ENCODE measurements around the gene GLB1L2.
"Not testable (repeated sequence)": the region's sequence is repeated elsewhere in the genome, so short reads cannot be mapped to it uniquely, and the experiment has no call there.

Gene GLB1L2, protein sequence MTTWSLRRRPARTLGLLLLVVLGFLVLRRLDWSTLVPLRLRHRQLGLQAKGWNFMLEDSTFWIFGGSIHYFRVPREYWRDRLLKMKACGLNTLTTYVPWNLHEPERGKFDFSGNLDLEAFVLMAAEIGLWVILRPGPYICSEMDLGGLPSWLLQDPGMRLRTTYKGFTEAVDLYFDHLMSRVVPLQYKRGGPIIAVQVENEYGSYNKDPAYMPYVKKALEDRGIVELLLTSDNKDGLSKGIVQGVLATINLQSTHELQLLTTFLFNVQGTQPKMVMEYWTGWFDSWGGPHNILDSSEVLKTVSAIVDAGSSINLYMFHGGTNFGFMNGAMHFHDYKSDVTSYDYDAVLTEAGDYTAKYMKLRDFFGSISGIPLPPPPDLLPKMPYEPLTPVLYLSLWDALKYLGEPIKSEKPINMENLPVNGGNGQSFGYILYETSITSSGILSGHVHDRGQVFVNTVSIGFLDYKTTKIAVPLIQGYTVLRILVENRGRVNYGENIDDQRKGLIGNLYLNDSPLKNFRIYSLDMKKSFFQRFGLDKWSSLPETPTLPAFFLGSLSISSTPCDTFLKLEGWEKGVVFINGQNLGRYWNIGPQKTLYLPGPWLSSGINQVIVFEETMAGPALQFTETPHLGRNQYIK

DNA sequence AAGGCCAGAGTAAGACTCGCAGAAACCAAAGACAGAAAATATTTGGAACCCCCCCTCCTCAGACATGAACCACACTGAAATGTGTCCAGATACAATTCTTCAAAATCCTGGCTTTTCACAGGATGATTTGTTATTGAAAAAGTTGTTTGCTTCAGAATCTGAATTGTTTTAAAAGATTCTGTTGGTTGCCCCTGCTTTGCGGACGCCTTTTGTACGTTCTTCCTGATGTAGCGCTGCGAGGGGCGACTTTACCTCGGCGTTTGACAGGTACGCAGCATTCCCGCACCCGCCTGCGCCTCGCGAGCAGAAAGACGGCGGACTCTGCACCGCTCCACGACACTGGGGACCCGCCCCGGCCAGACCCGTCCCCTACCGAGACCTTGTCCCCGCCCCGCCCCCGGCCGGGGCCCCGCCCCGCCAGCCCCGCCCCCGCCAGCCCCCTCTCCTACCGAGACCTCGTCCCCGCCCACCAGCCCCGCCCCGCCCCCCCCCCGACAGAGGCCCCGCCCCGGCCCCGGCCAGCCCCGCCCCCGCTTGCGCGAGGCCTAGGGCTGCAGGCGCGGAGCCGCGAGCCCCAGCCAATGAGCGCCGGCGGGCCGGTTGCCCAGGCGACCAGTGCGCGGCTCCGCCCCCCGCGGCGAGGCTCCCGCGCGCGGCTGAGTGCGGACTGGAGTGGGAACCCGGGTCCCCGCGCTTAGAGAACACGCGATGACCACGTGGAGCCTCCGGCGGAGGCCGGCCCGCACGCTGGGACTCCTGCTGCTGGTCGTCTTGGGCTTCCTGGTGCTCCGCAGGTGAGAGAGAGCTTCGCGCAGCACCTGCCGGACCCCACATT lies at the start of gene GLB1L2:
GLB1L2 (plus strand) TSS at position 635 of the 835 bp plus-strand sequence; CDS start at position 709, 74 bp downstream.
- peak; percentile 88 for DNase-seq

DNA sequence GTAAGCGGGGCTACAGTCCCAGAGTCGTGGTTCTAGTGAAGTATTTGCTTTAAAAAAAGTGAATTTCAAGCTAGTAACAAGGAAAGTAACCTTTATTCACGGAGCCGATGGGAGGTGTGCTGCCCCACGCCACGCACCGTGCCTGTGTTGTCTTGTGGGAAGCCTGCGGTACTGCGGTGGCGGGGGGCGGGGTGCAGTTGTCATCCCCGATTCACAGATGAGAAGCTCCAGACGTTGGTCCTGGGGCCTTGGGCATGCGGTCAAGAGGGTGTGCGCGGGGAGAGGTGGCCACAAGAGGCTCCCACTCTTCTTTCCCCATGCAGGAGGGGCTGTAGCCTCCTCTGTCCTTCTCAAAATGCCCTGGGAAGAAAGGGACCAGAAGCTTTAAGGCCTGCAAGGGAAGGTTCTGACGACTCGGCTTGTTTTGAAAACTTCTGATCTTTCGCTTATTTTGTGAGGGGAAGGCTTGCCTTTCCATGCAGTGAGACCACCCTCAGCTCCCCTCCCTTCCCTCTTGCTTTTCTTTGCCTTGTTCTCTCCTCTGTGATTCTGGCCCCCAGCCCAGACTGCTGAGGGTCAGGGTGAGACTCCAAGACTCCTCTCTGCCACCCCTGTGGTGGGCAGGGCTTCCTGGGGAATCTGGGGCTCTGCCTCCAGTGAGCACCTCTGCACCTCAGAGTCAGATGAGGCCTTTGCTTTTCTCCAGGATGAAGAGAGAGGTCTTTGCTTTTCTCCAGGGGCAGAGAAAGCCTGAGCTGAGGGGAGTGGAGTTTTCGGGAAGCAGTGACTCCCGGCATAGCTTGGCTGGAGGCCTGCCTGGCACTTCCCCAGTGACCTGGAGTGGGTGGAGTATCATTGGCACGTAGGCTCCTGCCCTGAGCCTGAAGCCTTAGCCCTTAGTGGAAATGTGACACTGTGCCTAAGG lies 49.4 kb upstream of the GLB1L2 start:
- no peak for DNase-seq

DNA sequence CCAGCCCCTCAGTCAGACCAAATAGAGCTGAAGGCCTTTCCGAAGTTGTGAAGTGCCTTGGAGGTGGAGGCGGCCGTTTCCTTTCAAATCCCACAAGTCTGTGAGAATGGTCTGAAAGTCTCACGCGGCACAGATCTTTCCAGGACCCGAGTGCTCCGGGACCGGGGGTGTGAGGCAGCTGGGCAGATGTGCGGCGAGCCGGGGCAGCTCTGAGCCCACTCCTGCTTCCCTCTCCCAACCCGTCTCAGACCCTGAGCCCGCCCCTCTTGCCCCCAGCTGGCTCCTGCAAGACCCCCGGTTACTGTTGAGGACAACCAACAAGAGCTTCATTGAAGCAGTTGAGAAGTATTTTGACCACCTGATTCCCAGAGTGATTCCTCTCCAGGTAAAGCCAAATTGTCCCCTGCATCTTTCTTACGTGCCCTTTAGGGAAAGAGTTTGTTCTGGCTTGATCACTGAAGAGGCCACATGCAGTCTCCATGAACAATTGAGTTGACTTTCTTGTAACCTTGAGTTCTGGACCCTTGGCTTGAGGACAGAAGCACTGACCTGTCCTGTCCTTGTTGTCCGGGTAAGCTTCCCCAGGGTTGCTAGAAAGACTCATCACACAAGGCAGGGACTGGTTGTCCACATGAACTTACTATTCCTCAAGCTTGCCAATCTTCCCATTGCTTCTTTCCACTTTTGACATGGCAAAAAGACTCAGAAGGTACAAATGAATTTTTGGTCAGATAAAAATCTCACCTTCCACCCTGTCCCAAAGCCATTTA lies 48.1 kb upstream of the GLB1L2 start:
- DNase-seq = no peak

DNA sequence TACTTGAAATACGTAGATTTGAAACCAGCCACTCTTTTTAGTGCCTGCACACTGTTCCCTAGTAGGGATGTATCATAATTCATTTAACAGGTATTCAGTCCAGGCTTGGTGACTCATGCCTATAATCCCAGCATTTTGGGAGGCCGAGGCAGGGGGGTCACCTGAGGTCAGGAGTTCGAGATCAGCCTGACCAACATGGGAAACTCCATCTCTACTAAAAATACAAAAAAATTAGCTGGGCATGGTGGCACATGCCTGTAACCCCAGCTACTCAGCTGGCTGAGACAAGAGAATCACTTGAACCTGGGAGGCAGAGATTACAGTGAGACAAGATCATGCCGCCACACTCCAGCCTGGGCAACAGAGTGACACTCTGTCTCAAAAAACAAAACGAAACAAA lies 47.4 kb upstream of the GLB1L2 start:
- not testable (repeated sequence) for DNase-seq

DNA sequence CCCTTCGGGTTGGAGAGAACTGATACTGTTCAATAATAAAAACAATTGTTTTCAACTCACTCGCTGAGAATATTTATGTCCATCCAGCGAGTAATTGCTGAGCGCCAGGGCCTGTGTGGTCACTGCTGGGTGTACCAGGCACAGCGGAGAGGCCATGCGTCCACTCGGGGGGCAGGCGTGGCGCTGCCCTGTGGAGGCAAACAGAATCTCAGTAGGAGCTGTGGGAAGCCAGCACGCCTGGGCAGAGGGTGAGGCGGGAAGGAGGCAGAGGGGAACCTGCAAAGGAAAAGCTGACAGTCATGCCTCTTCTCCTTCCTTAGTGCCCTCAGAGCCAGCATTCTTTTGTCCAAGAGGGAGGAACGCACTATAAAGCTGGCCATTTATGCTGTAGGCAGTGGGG lies 44.2 kb upstream of the GLB1L2 start:
- no peak for DNase-seq

DNA sequence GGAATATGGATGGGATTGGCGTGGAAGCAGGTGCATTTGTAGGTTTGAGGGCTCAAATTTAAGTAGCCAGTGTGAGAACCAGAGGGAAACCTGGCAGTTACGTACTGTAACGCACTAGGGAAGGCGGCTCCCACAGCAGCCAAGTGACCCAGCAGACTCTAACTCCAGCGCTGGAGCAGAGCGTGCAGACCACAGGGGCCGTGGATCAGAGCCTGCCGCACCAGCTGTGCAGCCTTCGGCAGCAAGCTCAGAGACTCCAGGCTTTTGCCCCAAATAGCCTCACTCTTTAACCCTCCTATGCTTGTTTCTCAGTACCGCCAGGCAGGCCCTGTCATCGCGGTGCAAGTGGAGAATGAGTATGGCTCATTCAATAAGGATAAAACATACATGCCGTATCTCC lies 43.3 kb upstream of the GLB1L2 start:
- DNase-seq = no peak

DNA sequence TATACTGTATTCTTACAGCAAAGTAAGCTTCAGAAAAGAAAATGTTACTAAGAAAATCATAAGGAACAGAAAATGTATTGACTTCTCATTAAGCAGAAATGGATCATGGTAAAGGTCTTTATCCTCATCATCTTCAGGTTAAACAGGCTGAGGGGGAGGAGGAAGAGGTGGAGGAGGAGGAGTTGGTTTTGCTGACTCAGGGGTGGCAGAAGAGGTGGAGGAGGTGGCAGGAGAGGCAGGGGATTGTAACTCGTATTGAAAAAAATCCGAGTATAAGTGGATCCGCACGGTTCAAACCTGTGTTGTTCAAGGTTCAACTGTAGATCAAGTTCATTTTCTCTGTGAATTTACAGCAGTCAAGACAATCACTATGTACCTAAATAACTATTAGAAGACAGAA lies 42.6 kb upstream of the GLB1L2 start:
- no peak for DNase-seq

DNA sequence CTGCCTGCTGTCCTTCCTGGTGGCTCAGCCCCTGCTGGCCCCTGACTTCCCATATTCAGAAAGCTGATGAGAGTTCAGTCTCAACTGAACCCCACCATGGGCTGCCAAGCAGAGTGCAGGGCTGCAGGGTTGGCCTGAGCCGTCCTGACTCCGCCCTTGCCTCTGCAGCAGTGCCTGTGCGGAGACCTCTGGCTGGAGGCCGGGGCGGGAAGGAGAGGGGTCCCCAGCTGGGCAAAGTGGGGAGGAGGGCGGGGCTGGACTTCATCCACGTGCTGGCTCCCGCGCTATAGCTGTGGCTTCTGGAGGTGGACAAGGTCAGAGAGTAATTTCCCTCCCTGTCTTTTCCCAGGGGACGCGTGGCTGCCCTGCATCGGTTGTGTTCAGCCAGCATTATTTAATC lies 42.0 kb upstream of the GLB1L2 start:
- DNase-seq = no peak

DNA sequence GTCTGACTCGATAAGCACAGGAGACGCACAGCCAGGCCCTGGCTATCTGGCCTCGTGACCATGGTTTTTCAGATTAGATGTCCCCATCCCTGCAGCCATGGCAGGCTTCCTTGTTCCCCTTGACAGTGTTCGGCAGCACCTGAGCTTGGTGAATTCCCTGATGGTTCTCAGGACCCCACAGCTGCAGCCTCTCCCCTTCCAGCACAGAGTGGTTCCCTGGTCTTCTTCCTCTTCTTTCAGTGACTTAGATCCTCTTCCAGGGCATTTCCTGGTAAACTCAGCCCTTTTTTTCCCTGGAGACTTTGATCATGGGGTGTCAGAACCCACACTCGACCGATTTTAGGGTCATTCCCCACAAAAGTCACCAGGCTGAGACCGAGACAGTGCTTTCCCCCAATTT lies 41.1 kb upstream of the GLB1L2 start:
- DNase-seq = no peak

DNA sequence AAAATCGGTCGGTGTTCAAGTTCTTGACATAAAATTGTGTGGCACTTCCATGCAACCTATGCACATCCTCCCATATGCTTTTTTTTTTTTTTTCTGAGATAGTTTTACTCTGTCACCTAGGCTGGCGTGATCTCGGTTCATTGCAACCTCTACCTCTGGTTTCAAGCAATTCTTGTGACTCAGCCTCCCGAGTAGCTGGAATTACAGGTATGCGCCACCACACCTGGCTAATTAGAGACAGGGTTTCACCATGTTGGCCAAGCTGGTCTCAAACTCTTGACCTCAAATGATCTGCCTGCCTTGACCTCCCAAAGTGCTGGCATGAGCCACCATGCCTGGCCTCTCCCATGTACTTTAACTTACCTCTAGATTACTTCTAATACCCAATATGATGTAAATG lies 40.6 kb upstream of the GLB1L2 start:
- DNase-seq = no peak

DNA sequence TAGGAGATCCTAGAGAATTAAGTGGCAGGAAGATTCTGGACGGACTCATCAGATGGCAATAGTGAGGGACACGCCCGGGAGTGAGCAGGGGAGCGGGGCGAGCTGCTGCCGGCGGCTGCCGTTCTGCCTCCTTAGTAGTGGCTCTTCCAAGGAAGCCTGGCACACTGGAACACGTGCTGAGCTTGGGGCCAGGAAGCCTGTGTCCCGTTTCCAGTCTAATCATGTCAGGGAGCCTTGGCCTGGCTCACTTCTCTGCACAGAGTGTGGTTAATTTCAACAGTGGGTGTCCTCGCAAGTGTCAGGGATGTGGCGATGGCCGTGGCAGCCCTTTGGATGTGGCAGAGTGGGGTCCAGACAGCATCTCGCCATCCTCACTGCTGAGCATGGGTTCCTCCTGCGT lies 39.1 kb upstream of the GLB1L2 start:
- DNase-seq = no peak

DNA sequence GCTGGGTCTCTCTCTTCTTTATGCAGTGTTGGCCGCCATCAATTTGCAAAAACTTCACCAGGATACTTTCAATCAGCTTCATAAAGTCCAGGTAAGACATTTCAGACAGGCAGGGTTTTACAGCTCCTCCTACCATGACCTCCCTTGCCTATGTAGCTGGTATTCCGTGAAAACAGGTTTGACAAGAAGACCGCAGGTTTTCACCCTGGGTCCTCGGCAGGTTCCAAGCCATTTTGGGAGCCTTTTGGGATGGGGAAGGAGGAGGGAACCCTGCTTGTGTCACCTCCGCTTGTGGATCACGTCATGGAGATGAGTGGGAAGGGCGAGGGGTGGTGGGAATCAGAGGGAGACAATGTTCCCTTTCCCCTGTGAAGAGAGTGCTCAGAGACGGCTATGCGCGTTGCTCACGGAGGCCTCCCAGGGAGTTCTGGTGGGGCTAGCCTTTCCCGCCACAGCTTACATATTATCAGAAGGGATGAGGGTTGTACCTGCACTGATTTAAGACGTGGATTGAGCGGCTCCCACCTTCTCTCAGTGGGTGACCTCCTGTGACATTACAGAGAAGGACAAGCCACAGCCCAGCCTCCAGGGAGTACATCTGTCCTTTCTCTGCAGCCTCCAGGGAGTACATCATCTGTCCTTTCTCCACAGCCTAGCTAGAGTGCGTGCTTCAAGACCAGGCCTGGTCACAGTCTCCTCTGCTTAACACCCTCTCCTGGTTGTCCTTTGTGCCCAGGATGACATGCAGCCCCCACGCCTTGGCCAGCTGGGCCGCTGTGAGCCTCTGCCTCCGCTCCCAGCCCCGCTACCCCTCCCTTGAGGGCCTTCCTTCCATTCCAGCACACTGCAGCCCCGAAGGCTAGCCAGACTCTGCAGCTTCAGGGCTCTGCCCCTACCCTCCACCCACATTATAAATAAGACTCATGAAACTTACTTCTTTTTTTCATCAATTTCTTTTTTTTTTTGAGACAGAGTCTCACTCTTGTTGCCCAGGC lies 38.4 kb upstream of the GLB1L2 start:
- no peak for DNase-seq

DNA sequence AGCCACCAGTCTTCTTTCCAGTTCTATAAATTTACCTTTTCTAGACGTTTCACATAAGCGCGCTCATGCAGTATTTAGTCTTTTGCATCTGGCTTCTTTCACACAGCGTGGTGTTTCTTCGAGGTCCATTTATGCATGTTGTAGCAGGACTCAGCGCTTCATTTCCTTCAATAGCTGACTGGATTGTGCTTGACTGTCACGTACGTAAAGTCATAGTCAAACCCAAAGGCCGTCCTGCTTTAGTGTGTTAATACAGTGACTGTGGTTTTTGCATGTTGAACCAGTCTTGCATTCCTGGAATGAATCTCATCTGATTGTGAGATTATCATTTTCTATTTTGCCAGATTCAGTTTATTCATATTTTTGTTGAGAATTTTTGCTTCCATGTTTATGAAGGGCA lies 37.1 kb upstream of the GLB1L2 start:
- no peak for DNase-seq

DNA sequence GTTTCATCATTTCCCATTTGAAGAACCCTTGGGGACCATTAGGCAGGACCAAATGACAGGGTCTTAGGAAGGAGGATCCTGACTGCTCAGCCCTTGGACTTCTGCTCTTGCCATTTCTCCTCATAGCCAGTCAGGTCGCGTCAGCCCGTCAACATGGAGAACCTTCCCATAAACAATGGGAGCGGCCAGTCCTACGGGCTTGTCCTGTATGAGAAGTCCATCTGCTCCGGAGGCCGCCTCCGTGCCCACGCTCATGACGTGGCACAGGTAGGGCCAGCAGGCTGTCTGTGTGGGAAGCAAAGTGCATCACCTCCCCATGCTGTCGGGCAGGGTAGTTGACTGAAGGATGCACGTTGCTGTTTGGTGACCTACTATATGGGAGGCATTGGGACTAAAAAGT lies 19.6 kb upstream of the GLB1L2 start:
- DNase-seq = no peak

DNA sequence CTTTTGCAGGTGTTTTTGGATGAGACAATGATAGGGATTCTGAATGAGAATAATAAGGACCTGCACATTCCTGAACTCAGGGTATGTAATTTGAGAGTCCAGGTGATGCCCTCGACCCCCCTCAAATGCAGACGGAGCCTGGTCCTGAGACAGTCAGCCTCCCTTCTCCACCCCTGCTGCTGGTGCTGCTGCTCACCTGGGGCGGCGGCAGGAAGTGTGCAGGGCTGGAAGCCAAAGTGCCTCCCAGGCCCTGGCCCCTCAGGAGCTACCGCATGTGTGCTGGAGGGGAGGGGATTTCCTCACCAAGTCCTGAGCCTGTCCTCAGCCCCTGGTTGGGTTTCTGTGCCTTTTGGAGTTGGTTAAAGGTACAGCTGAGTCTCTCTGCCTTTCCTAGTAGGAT lies 19.0 kb upstream of the GLB1L2 start:
- no peak for DNase-seq

DNA sequence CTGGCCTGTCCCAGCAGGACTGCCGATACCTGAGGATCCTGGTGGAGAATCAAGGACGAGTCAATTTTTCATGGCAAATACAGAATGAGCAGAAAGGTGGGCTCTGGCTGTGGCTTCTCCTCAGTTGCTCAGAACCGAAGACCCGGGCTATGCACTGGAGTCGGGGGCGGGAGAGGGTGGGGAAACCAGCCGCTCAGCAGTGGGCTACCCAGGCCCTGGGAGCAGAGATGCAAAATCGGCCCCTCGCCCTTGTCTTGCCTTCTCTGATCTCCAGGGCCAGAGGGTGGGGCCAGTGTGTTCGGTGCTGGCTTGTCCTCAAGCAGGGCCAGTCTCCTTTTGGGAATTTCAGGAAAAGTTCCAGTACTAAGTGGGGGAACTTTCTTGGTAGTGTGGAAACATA lies 18.4 kb upstream of the GLB1L2 start:
- no peak for DNase-seq

DNA sequence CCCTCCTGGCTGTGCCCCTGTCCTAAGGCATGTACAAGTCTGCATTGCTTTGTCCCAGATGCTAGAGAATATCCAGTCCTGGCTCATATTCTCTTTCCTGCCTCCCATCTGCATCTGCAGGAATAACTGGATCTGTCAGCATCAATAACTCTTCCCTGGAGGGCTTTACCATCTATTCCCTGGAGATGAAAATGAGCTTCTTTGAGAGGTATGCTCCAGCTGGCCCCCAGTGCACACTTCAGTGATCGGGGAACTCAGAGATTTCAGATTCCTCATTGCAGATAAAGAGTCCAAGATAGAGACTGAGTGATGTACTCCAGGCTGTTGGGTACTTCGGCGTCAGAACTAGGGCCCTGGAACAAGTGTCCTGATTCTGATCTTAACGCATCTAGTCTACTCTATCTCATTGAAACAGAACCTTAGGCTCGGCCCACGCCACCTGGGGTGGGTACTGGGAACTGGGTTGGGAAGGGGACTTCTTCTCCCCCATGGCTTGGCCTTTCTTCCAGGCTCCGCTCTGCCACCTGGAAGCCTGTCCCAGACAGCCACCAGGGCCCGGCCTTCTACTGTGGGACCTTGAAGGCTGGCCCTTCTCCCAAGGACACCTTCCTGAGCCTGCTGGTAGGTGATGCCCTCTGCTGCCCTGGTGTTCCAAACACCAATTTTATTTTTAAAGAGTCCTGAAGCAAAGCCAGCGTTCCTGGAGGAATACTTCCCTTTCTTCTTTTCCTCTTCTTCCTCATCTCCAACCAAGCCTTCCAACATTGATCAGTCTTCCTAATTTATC lies 17.8 kb upstream of the GLB1L2 start:
- no peak for DNase-seq

DNA sequence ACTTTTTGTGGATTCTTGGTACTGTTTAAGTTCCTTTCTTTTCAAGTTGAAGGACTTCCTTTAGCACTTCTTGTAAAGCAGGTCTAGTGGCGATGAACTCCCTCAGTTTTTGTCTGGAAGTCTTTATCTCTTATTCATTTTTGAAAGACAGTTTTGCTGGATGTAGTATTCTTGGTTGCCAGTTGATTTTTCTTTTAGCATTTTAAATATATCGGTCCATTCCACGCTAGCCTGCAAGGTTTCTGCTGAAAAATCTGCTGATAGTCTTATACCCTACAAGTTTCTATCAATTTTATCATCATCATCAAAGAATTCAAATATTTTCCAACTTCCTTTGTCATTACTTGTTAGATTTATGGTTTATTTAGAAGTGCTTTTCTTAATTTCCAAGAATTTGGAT lies 14.7 kb upstream of the GLB1L2 start:
- DNase-seq = no peak

DNA sequence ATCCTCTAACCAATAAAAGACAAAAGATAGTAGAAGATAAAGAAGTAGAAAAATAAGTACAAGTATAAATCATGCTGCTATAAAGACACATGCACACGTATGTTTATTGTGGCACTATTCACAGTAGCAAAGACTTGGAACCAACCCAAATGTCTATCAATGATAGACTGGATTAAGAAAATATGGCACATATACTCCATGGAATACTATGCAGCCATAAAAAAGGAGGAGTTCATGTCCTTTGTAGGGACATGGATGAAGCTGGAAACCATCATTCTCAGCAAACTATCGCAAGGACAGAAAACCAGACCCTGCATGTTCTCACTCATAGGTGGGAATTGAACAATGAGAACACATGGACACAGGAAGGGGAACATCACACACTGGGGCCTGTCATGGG lies 10.4 kb upstream of the GLB1L2 start:
- DNase-seq = not testable (repeated sequence)

DNA sequence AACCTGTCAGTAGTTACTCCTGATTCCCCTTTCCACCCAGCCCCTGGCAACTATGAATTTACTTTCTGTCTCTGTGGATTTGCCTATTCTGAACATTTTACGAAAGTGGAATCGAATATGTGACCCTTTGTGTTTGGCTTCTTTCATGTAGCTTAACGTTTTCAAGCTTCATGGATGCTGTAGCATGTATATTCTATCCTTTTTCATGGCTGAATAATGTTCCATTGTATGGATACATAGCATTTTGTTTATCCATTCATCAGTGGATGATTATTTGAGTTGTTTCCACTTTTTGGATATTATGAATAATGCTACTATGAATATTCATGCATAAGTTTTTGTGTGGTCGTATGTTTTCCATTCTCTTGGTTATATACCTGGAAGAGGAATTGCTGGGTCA lies 9.2 kb upstream of the GLB1L2 start:
- no peak for DNase-seq

All from NCI-H1105 treated with DMSO at 0.1 percent for 48 hours (cell line).